GM18870 (cell line): ENCODE data around the gene C10orf67.
"Not testable (repeated sequence)": the region's sequence is repeated elsewhere in the genome, so short reads cannot be mapped to it uniquely, and the experiment has no call there.

Experiments
- ATAC-seq: cut with Tn5 transposase; IDR thresholded peaks from one replicate; pipeline ENCODE4 v1.9.1; 2021; ENCODE audit warnings: moderate library complexity; ENCODE audit not compliant: unreplicated experiment

C10orf67 gene

DNA sequence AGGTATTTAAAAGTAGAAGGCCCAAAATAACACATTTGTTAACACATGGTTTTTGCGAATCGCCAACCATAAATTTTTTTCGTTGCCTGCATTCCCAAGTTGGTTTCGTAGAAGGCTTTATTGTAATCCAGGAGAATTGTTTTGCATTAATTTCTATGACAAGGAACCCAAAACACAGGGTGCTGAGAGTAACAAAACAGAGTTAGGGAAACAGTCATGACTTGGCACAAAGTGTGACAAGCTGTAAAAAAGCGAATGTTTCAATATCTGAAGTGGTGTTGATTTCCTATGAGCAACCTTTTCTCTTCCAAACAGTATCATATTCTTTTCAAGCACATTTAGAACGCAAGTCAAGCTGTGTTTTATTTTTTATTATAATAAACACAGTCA, 63.6 kb downstream of the C10orf67 start:
- ATAC-seq: no peak

DNA sequence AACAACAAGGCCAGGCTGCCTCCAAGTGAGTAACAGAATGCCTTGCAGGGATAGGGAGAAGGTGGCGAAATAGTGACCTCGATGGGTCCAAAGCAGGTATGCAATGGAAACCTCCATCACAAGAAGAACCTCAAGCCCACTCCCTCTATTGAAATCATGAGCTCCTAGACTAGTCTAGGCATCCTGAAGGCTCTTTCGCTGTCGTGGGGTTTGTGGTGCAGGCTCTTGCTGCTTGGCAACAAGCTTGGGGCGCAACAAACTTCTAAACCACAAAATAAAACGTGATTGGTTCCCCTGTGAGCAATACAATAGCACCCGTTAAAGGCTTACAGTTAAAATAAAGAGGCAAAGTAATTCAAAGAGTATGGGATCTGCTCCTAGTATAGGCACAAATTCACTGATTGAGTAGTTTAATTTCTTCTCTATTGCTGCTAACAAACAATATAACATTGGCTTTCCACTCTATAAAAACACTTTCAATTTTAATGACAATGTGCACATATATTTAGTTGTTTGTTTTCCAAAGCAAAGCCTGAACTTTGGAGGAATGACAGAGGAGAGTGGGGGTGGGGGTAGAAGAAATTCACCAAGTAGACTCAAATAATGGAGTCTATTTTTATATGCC, 64.1 kb downstream of the C10orf67 start:
- no peak for ATAC-seq

DNA sequence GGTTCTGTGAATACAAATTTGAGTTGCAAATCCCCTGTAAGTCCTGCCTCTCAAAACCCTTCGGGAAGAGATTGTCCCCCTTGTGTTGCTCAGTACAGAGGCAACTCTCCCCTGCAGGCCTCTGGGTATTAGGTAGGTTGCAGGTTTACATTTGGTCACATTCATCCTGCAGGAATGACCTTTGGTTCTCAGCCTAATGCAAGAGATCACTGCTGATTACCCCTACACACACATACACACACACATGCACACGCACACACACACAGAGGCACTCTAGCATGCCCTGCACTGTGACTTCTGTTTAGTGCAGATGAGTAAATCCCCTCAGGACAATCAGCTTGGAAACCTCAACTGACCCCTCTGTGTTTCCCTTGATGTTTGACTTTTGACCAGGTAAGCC, 69.2 kb downstream of the C10orf67 start:
- ATAC-seq: no peak

DNA sequence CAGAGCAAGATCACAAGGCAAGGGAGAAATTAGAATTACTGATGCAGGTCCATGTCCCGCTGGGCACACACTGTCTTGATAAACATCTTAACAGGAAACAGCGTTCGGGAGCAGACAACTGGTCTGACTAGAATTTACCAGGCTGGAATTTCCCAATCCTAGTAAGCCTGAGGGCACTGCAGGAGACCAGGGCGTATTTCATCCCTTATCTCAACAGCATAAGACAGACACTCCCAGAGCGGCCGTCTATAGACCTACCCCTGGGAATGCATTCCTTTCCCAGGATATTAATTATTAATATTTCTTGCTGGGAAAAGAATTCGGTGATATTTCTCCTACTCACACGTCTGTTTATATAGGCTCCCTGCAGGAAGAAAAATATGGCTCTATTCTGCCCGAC, 70.4 kb downstream of the C10orf67 start:
- ATAC-seq: not testable (repeated sequence)

DNA sequence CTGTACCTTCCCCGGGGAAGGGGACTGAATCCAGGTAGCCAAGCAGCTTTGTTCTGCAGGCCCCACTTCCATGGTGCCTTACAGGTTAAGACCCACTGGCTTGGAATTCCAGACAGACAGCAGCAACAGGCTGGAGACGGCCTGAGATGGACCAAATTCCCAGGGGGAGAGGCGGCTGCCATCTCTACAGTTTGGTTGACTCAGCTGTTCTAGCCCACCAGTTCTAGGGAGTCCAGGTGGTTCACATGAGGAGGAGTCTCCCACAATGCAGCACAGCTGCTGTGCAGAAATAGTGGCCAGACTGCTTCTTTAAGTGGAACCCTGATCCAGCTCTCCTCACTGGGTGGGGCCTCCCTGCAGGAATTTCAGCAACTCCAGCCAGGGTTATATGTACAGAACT, 74.1 kb downstream of the C10orf67 start:
- ATAC-seq: no peak

DNA sequence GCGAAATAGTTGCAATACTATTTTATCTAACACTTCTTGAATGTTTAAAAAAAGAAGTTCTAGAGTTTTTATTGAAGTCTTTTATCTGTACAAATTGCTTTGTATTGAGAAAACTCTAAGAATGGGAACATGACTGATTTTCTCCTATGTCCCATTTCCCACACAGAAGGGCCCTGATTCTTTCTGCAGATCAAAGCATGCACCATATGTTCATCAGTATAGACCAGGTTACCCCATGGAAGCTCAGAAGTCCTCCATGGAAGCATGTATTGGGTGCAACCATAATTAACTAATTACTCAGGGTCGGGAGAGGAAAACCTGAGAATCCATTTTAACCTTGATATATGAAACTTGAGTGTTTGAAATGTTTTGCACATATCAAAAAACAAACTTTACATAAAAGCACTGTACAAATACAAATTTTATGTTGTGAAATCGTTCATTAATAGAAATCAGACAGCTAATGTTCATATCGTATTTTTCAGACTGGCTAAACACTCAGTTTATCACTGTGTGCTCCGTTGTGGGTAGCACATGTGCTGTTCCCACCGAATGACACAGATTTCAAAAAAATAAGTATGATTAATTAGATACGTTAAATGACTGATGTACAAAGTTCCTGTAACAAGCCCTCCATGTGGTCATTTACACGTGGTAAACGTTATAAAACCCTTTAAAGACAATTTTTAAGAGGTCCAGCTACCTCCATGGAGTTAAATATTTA, 81.0 kb downstream of the C10orf67 start:
- no peak for ATAC-seq

DNA sequence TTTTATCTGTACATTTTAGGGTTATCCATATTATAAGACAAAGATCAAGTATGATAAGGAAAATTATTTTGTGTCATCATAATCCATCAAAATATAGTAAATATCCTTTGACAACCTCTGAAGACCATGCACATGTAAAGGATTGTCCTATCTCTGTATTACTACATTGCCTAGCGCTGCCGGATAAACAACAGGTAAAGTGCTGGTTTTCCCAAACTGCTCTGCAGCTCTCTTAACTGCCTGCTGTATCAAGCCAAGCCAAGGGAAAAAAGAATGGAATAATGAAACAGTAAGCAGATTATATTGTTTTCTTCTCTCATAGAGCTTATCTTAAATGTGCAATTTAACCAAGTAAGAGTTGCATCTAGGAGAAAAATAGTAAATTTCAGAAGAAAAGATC, 81.7 kb downstream of the C10orf67 start:
- no peak for ATAC-seq

DNA sequence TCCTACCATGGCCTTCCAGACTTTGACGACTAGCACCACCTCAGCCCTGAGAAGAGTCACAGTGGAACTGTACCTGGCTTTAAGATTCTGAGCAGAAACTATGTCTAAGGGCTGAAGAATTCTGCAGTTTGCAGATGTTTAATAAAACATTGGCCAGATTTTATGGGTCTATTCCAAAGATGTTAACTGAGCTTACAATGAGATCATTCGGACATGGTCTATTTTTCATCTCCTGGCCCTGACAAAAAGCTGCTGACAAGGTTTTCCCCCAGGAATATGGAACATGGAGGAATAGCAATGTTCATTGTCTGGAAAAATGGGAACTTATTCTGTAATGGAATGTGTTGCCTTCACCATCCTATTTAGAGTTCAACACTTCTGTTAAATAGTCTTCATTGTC, 86.1 kb downstream of the C10orf67 start:
- ATAC-seq: no peak

DNA sequence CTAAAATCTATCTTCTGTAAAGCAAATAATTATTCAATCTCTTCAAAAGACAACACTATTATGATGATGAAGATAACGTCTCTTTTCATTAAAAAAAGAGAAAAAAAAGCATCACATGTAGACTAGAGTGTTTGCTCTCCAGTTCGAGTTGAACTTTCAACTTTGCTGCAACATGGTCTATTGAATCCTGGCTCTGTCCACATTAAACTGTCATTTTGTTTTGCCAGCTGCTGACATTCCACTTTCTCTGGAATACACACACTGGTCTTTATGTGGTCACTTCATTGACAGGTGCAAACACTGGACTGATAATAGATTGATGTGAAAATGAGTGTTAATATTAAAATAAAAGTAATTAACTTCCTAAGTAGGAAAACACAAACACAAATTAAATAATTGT, 90.8 kb downstream of the C10orf67 start:
- no peak for ATAC-seq

DNA sequence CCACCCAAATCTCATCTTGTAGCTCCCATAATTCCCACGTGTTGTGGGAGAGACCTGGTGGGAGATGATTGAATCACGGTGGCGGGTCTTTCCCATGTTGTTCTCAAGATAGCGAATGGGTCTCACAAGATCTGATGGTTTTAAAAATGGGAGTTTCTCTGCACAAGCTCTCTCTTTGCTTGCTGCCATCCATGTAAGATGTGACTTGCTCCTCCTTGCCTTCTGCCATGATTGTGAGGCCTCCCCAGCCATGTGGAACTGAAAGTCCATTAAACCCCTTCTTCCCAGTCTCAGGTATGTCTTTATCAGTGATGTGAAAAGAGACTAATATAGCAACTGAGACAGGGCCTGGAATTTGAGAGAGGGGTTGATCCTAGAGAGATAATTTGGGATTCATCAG, 91.7 kb downstream of the C10orf67 start:
- not testable (repeated sequence) for ATAC-seq

DNA sequence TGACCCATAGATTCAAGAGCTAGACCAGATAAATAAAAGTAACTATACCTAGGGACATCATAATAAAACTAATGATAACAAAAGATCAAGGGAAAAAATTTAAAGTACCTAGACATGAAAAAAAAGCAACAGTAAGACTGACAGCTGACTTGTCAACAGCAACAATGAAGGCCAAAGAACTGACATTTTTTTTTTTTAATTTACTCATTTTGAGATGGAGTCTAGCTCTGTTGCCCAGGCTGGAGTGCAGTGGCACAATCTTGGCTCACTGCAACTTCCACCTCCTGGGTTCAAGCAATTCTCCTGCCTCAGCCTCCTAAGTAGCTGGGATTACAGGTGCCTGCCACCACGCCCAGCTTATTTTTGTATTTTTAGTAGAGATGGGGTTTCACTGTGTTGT, 102.8 kb downstream of the C10orf67 start:
- ATAC-seq: not testable (repeated sequence)

DNA sequence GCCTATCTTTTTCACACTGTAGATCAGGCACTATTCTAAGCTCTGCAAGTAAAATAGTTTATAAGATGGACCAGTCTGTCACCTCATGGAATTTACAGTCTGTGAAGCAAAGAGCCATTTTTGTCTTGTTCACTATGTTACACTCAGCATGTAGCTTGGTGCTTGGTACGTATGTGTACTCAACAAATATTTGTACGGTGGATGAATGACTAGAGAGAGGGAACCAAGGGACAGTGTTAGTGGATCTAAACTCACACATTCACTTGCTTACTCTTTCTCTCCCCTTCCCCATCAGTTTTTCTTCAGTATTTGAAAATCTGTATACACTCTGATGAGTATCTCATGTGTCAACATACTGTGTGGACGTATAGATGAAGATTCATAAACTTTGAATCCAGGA, 106.6 kb downstream of the C10orf67 start:
- ATAC-seq: no peak

DNA sequence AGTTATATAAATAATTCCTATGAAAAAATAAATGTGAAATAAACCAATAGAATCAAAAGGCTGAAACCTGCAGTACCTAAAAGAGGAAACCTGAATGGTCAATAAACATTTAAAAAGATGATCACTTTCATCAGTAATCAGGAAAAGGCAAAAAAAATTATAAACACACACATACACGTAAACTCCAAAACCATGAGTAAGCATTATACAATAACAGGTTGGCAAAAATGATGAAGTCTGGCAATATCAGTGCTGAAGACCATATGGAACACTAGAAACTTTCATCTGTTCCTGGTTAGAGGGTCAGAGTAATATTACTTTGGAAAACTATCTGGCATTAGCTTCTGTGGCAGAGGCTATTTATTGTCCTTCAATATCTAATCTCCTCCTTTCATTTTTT, 114.0 kb downstream of the C10orf67 start:
- no peak for ATAC-seq

DNA sequence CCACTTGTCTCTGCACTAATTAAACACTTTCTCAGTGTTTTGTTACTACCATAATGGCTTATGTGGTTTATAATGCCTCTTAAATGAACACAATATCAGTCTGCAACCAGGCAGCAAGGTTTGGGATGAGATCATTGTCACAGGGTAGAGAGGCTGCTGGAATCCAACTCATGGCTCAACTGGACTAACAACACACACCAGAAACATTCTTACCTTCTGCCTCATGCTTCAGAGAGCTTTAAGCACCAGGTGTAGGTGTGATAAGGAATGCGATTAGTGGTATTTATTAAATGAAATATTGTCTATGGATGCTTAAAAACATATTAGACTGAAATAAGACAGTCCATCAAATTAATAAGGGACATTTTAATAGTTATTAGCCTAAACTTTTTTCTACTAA, 127.1 kb downstream of the C10orf67 start:
- ATAC-seq: no peak

DNA sequence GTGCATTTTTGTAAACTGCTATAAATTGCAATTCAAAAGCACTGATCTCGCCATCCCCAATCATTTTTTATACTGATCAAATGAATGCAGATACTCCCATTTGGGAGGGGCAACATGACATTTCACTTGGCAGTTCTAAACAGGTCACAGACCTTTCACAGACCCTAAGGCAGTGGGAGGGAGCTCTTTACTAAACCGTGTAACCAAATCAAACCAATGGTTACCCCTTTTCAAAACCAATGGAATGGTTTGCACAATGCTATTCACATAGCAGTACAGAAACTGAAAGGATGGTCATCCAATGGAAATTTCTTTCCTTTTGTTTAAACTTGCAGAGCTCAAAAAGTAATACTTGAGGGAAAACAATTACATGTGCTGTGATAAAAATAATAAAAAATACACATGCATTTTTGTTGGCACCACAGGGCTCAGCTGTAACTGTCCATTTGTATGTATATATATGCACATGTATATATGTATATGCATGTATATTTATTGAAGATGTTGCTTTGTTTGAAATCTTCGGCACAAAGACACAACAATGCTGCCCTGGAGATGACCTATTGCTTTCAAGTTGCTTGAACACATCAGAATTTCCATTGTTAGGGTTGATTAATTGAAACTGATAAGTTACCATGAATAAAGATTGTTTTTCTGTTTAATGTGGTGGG, 138.5 kb downstream of the C10orf67 start:
- ATAC-seq: no peak

DNA sequence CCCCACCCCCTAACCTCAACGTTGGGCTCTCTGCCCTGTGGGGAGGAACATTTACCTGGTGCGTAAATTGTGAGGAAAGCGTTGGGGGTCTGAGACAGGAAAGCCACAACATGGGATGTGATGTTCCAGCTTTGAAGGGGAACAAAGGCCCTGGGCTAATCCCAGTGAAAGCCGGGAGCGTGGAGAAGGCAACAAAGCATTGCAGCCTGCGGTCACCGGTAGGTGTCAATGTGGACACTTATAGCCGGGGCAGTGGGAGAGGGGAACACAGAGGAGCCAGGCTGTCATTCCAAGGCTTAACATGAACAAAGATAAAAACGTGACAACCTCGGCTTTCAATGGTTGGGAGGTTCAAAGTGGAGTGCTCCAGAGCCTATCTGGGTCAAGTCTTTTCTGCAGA, 139.8 kb downstream of the C10orf67 start:
- no peak for ATAC-seq

DNA sequence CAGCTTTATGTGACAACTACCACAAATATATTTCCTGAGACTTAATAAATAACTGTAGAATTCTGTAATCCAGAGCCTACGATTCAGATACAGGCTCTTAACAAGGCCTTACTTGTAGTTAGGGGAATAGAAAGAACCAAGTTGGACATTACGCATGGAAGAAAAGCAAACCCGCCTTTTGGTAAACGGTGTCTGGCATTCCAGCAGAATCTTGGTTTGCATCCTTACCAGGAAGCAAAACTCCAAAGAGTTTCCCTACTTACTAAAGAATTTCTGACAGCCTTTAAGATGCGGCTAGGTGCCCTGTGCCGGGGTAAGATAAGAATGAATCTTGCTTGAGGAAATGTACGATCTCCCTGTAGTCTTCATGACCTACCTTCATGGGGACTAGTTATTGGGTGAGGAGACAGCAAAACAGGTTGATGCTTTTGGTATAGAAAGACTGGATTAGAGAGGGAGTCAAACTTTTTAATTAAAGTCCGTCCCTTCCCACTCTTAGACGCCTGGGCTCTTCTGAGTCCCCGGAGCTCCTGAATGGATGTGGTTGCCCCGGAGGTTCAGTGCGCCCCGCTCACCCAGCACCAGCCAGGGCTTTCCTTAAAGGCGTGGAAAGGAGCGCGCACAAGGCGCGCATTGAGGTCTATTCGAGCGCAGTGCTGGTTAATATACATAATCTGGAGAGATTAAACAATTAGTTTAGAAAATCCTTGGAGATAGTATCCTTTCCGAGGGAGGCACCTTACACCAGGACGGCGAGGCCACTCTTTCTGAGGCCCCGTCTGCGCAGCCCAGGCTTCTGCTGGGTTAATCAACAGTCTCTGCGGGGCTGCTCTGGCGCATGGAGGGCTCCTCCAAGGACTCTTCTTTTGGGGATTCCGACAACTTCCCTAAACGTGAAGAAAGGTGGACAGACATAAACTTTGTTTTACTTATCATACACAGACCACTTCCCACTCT, 140.9 kb downstream of the C10orf67 start:
- ATAC-seq: no peak

DNA sequence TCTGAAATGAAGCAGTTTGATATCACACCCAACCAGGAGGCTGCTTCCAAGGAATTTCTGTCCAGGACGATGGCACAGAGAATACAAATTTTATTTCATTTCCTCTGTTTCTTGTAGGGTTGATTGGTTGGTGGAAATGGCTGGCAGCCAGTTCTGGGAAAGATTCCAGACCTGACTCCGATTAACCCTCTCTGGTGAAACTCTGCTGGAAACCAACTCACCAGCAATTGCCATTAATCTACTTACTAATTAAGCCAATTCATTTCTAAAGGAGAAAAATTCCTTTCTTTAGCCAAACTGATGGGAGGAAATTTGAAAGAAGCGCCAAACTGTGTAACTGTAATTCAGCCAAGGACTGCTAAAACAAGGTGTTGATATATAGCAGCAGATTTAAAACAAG, 141.8 kb downstream of the C10orf67 start:
- ATAC-seq: no peak

DNA sequence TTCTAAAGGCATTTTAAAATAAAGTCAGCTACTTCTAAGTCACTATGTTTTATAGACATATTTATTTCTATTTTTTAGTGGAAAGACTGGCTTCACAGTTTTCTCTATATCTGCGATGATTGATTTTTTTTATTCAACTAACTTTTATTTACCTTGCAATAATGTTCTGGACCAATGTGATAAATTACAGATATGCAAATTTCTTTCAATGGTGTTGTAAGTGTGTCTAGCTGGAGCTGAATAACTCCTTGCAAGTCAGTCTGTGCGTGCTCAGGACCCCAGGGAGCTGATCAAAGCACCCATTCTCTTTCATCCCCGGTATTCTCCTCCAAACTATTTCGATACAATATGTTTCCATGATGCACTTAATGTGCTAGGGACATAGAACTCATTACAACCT, 142.8 kb downstream of the C10orf67 start:
- ATAC-seq: no peak

DNA sequence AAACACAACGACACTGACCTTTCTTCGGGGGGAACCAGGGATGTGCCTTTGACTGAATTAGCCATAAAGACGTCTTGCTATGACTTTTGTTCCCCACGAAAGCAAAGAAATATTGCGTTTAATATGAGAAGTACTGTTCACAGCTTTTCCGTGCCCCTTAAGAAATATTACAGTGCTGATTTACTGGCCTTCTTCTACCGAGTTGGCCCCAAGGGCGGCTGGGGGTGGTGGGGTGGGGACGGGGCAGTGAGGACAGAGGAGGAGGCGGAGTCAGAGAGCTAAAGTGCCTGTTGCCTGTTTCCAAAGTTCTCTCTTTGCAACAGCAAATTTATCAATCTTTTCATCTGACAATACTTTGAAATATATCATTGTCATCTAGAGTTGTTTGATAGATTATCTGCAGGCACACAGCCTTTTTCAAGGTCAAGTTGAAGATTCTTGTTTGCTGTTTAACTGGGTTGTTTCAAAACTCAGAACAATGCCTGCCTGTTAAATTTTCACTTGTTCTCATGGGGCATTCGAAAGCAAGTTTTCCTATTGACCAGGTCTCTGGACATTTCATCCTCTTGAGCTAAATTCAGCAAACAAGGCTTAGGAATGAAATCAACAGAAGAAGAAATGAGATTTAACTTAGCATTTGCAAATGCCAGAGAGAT, 143.5 kb downstream of the C10orf67 start:
- ATAC-seq: no peak

DNA sequence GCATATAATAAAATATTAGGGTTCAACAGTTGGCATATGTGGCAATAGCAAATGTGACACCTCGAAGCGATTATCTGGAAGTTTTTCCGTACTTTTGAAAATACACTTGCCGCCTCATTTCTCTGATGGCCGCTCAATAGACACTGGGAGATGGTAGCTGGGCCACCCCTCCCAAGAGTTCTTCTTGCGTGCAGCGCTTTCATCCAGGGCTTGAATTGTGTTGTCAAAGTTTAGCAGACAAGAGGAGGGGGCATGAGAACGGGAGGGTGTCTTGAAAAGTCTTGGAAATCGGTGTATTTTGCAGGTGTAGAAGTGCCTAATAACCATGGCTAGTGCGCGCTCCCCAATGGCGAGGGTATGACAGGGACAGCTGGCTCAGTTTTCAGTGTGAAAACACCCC, 144.0 kb downstream of the C10orf67 start:
- no peak for ATAC-seq
